G401 (cell line): ENCODE data around the gene OSGEPL1. TPM values are rescaled to one million over a fixed set of nuclear protein-coding genes. Genes with fewer than 3 reads are reported as not detected.
A peak's percentile ranks its signal among the peaks of the same experiment; 100 is the strongest.
"Not testable (repeated sequence)": the region's sequence is repeated elsewhere in the genome, so short reads cannot be mapped to it uniquely, and the experiment has no call there.

Experiments
- DNase-seq: peaks from one replicate; pipeline ENCODE4 v3.0.0-alpha.2; 2015; ENCODE audit warnings: low spot score
- in situ Hi-C: cut with HindIII; loops from 2 replicates; pipeline ENCODE4 v1.10.0; 2016; ENCODE audit warnings: low sequenced_read_pairs, mixed read lengths
- total RNA-seq: library from RNA; depleted of rRNA; stranded (reverse); fragments of >200 nt; shearing (Covaris generic); gene quantifications from 2 replicates; pipeline ENCODE4 v1.2.3, GENCODE V29; 2014; rRNA removed

The OSGEPL1 gene
- total RNA-seq = 7.6 and 8.6 TPM in 2 replicates

GRCh38 chr2:189762551-189763298, at the start of gene OSGEPL1:
Gene OSGEPL1, minus strand, starts transcription at chr2:189762792. Its CDS starts 1,152 bp downstream, at chr2:189761640.
- in situ Hi-C loops = no loop called here
- peak; percentile 97 for DNase-seq

- DNase-seq = no peak
- in situ Hi-C loops = no loop called here
Observed at GRCh38 chr2:189803431-189803830, 40.8 kb upstream of the OSGEPL1 start.

DNA sequence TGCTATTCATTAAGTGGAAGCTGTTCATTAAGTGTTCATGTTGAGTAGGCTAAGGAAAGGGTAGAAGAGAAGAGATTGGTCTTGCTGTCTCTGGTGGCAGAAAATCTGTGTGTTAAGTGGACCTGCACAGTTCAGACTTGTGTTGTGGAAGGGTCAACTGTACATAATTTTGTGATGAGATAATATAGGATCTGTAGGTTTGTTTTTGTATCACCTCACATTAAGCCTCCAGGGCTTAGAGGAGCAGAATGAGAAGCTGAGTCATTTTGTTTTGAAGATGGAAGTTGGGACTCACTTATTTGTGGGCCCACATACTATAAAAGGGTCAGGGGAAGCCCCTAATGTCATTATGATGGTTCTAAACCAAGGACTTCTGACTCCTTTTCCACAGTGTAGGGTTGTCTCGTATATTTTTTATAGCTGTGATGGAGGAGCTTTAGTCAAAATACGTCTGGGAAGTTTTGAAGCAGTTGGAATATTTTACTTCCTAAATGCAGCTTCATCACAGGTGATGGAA, 39.9 kb upstream of the OSGEPL1 start:
- DNase-seq = no peak
- in situ Hi-C loops = no loop called here

- peak; percentile 8 for DNase-seq
- in situ Hi-C loops = no loop called here
Observed at GRCh38 chr2:189799531-189799930, 36.9 kb upstream of the OSGEPL1 start.

- in situ Hi-C loops = no loop called here
- no peak for DNase-seq
Observed at GRCh38 chr2:189799030-189799331, 36.4 kb upstream of the OSGEPL1 start.

- in situ Hi-C loops = no loop called here
- DNase-seq = peak; percentile 71
Observed at GRCh38 chr2:189798312-189799029, 35.9 kb upstream of the OSGEPL1 start.

DNA sequence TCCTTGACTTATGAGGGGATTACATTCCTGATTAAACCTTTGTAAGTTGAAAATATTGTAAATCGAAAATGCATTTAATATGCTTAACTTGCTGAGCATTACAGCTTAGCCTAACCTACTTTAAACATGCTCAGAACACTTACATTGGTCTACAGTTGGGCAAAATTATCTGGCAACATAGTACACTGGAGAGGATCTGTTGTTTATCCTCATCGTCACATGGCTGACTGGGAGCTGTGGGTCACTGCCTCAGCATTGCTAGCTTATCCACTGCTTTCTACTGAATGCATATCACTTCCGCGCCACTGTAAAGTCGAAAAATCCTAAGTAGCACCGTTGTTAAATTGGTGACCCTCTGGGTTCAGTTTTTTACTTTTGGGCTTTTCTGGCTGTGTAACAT, 35.3 kb upstream of the OSGEPL1 start:
- DNase-seq = peak; percentile 27
- in situ Hi-C loops = no loop called here

- in situ Hi-C loops = no loop called here
- DNase-seq = no peak
Observed at GRCh38 chr2:189794310-189794709, 31.7 kb upstream of the OSGEPL1 start.

DNA sequence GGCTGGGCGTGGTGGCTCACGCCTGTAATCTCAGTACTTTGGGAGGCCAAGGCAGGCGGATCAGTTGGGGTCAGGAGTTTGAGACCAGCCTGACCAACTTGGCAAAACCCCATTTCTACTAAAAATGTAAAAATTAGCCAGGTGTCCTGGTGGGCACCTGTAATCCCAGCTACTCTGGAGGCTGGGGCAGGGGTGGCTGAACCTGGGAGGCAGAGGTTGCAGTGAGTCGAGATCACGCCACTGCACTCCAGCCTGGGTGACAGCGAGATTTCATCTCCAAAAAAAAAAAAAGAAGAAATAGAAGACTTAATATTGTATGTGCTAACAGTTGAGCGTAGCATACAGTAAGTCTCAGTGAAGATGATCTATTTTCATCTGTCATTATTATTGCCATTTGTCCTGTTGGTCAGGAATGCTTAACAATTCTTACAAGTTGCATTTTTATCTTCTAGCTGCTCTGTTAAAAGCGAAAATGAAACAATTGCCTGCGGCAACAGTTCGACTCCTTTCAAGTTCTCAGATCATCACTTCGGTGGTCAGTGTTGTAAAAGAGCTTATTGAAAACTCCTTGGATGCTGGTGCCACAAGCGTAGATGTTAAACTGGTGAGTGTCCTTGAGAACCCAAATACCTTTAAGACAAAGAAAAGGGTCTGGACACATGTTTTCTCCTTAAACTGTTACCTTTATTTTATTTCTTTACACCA, 28.9 kb upstream of the OSGEPL1 start:
- in situ Hi-C loops = no loop called here
- no peak for DNase-seq

DNA sequence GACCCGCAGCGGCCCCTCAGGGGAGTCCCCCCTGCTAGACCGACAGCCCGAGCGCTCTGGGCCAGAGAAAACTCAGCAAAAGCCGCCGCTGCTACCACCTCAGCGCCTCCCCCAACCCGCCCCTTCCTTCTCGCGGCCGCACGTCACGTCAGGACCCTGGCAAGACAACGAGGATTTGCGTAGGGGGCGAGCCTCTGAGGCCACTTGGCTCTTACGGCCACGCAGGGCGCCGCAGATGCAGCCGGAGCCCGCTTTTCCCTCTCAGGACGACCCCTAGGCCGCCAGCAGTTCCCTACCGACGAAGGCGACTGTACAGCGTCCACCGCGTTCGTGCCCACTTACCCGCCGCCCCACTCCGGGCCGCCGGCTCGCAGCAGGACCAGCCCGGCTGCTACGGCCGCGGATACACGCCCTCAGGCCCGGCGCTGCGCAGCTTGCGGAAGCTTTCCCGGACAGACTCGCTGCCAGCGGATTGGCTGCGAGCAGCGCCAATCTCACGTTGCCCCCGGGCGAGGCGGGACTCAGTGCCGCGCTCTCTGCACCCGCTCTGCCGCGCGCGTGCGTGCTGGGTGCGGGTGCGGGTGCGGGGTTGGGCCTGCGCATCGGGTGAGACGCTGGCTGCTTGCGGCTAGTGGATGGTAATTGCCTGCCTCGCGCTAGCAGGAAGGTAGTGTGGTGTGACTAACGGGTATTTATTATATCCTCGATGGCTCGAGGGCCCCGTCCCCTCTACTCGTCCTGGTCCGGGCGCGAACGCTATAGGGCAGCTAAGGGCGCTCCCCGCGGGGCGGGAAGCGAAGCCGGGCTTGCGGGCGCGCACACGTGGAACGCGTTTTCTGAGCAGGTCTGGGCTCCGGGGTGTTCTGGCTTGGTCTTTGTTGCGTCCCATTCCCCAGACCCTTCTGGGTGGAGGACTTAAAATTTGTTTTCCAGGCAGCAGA, 21.6 kb upstream of the OSGEPL1 start, which contains the start of the genes ORMDL1 and PMS1:
TSS of gene ORMDL1 (minus strand) at position 413 of the 941 bp plus-strand sequence. CDS start 1,744 bp downstream, outside the sequence.
TSS of gene PMS1 (plus strand) at position 524 of the 941 bp plus-strand sequence. CDS start 7,360 bp downstream, outside the sequence.
- in situ Hi-C loops = no loop called here
- peak; percentile 96 for DNase-seq

DNA sequence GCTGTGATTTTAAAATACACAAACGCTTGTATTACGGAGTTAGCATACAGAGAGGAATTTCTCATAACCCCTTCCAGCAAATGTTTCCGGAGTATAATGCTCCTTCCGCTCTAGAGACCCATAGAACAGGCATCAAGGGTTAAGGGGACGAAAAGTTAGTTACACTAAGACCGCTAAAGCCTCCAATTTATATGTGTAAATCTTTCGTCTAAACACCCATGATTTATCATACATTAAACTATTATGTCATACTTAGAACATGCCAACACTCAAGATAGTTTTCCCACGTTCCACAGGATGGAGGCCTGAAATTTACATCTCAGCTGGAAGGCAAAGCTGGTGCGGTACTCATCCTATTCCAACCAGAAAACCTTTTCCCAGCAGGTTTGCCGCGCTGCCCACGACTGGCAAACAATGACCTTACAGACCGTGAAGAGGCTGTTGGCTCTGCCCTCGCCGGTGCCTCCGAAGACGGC, 20.9 kb upstream of the OSGEPL1 start:
- in situ Hi-C loops = no loop called here
- no peak for DNase-seq

DNA sequence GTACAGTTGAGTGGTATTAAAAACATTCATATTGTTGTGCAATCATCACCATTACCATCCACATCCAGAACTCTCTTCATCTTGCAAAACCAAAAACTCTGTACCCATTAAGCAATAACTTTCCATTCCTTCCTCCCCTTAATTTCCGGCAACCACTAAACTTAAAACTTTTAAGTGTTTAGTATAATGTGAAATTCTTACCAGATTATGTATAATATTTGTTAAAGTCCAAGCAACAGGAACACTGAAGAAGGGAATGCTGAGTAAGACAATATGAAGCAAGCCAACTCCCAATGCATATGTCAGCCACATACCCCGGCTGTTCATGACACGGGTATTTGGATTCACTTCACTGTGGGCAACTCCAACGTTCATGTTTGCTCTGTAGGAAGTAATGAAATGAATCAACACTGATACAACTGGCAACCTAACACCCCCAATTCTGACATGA, 19.7 kb upstream of the OSGEPL1 start:
- in situ Hi-C loops = no loop called here
- no peak for DNase-seq

DNA sequence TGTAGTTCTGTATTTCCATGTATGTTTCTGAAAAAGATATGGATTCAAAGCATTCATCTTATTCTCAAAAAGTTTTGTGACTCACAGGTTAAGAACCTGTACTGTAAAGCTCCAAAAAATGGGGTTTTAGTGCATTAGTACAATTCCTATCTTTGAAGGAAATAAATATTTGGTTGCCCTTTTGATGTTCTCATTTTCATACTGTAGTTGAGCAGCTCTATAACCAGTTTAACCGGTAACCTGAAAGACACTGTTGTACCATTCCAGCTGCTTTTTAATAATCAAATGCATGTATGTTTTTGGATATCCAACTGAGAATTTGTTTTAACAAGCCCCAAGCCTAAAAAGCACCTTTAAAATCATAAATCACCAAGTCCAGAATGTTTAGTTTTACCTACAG, 9.6 kb upstream of the OSGEPL1 start:
- DNase-seq = no peak
- in situ Hi-C loops = no loop called here

GRCh38 chr2:189770590-189771322, 8.2 kb upstream of the OSGEPL1 start:
- DNase-seq = no peak
- in situ Hi-C loops = no loop called here

- peak; percentile 19 for DNase-seq
- in situ Hi-C loops = no loop called here
Observed at GRCh38 chr2:189763908-189764661, 1.5 kb upstream of the OSGEPL1 start.

DNA sequence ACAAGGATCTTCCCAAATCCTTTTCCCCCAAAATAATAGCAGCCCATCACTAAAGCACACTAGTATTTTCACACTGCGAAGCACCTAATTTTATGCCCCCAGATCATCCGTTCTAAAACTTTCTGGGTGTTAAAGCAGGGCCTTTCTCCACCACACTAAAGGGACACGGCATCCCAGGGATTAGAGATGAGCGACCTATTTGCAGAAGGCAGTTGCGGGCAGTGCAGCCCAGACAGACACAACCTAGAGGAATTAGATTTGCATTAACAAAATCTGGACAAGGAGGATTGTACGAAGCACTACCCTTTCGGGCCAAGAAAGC, 402 bp downstream of the OSGEPL1 start:
- in situ Hi-C loops = no loop called here
- no peak for DNase-seq

DNA sequence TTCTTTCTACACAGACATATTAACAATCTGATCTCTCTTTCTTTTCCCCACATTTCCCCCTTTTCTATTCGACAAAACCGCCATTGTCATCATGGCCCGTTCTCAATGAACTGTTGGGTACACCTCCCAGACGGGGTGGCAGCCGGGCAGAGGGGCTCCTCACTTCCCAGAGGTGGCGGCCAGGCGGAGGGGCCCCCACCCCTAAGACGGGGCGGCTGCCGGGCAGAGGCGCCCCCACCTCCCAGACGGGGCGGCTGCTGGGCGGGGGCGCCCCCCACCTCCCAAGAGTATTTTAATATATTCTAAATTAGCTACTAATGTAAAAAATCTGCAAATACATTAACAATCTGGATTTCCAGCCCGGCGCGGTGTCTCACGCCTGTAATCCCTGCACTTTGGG, 2.4 kb downstream of the OSGEPL1 start:
- in situ Hi-C loops, DNase-seq: not testable (repeated sequence)
